Embryonic facial prominence (tissue), 1 donor: ENCODE measurements around the gene ALG1L2.
"Not testable (repeated sequence)": the region's sequence is repeated elsewhere in the genome, so short reads cannot be mapped to it uniquely, and the experiment has no call there.

Source experiments
- DNase-seq: peaks from one replicate; pipeline ENCODE4 v3.0.0-alpha.2; 2016; ENCODE audit errors: extremely low spot score

ALG1L2 gene

GRCh38 chr3:130122891-130123775, 41.5 kb downstream of the ALG1L2 start:
- not testable (repeated sequence) for DNase-seq

DNA sequence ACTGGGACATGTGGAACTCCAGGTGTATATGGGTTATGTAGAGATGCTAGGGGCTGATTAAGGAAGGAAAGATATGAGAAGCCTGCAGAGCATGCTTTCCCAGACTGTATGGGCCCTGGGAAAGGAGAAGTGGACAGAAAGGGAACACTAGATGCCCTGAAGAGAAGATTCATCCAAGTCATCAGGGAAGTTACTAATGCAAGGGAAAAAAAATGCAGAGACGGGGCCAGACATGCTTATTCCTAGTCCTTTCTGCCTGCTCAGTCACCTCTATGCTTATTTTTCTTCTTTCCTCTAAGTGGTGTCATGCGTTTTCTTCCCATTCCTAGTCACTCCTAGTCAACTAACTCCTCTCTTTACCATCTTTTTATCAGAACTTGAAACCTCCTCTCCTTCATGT, 43.8 kb downstream of the ALG1L2 start:
- not testable (repeated sequence) for DNase-seq

DNA sequence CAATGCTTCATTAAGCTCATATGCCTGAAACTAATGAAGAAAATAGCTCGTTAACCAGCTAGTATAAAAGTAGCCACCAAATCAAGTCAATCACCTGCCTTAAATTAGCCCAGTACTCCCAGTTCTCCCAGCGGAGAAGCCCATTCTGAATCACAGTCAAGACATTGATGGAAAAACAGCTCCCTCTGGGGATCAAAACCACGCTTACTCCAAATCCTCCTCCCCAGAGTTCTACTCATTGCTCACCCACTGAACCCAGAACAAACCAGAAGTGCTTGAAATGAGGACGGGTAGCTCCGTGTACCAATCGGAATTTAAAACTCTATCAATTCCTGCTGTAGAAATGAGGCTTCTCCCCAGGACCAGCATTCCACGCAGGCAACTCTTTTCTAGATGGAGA, 54.7 kb downstream of the ALG1L2 start:
- not testable (repeated sequence) for DNase-seq

DNA sequence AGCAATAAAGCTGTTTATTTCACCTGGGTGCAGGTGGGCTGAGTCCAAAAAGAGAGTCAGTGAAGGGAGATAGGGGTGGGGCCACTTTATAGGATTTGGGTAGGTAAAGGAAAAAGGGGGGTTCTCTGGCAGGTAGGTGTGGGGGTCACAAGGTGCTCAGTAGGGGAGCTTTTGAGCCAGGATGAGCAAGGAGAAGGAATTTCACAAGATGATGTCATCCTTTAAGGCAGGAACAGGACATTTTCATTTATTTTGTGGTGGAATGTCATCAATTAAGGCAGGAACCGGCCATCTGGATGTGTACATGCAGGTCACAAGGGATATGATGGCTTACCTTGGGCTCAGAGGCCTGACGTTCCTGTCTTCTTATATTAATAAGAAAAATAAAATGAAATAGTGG, 56.1 kb downstream of the ALG1L2 start:
- not testable (repeated sequence) for DNase-seq

DNA sequence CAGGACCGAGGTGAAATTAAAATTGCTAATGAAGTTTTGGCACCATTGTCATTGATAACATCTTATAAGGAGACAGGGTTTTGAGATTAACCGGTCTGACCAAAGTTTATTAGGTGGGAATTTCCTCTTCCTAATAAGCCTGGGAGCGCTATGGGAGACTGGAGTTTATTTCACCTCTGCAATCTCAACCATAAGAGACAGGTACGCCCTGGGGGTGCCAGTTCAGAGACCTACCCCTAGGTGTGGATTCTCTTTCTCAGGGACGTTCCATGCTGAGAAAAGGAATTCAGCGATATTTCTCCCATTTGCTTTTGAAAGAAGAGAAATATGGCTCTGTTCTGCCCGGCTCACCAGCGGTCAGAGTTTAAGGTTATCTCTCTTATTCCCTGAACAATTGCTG, 57.4 kb downstream of the ALG1L2 start:
- DNase-seq = not testable (repeated sequence)

- DNase-seq = not testable (repeated sequence)
These were observed 59.1 kb downstream of the ALG1L2 start for GRCh38 chr3:130140756-130141155.

DNA sequence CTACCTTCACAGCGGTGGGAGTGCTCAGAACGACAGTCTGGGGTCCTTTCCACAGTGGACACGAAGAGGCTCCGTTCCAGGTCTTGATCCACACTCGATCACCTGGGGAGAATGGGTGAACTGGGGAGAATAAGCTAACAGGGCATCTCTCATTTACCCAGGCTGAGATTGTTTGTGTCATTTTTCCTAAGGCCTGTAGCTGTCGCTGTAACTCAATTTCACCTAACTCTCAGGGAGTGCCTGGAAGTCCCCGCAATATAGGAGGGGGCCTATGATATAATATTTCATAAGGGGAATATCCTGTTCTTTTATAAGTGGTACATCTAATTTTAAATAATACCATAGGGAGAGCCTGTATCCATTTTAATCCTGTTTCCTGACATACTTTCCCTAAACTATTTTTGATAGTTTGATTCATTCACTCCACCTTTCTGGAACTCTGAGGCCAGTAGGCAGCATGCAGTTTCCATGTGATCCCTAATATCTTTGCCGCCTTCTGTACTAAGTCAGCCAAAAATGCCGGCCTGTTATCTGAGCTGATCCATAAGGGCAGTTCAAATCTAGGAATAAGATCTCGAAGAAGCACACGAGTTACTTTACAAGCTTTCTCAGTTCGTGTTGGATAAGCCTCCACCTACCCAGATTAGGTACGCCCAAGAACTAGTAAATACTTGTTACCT, 62.2 kb downstream of the ALG1L2 start:
- DNase-seq = not testable (repeated sequence)

DNA sequence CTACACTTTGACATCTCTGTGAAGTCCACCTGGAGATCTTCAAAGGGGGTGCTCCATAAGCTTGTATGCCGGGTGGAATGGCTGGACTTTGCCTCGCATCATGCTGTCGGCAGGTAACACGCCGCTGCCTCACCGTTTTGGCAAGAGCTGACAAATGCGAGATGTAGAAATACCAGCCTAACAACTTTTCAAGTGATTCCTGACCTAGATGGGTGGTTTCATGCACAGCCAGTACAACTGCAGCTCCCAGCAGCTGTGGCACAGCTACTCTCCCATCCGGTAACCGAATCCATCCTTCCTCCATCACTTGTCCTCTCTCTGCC, 62.7 kb downstream of the ALG1L2 start:
- not testable (repeated sequence) for DNase-seq

DNA sequence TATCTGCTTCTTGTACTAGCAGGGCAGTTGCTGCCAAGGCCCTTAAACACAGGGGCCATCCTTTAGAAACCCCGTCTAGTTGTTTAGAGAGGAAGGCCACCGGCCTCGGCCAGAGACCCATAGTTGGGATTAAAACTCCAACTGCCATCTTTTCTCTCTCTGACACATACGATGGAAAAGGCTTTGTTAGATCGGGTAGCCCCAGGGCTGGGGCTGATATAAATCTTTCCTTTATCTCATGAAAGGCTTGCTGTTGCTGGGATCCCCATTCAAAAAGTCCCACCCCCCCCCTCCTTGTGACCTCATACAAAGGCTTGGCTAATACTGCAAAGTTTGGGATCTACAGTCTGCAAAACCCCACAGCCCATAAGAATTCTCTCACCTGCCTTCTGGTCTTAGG, 63.8 kb downstream of the ALG1L2 start:
- DNase-seq = not testable (repeated sequence)

GRCh38 chr3:130146465-130146864, 64.8 kb downstream of the ALG1L2 start:
- not testable (repeated sequence) for DNase-seq
